ENCODE results near the gene OR6B1.

Gene OR6B1

GRCh38 chr7:144000020-144000419 lies at the start of gene OR6B1:
Gene OR6B1, plus strand, starts transcription at chr7:144000320. Its CDS starts 3,677 bp downstream, at chr7:144003997.
- no peak for DNase-seq (ENCODE audit: low spot score)

DNA sequence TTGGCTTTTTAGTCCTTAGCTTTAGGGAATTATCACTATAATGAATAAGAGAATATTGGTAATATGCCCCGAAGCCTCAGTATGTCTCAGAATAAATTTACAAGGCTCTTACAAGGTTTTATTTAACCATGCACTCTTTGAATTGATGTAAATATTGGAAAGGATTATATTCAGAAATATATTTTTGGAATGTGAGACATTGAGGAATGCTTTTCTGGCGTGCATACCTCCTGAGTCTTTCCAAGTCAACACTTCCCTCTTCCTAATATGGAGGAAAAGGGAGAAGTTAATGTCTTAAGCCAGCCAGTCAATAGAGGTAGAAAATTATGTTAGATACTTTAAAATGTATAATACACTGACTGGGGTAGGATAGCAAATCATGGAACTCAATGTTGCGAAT lies 46.7 kb upstream of the OR6B1 start:
- DNase-seq (ENCODE audit: low spot score) = no peak

DNA sequence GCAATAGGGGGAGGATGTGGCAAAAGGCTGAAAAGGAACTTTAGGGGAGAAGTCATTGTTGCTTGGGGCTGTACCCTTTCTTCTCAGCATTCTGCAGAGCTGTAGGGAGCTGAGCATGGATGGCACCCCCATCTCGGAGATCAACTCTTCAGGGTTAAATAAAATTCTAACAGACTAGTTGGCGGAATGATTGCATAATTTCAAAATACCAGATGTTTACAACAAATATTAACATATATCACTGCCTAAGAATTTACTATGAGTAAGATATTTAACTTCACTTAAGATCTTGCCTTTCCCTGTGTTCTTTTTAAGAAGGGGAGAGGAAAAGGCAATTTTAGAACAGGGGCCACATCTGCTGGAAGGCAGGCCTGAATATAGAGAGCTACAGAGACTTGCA lies 46.0 kb upstream of the OR6B1 start:
- no peak for DNase-seq (ENCODE audit: low spot score)

GRCh38 chr7:143954544-143954943 lies 45.6 kb upstream of the OR6B1 start, which contains the start of gene OR2F1:
Gene OR2F1, plus strand, starts transcription at chr7:143954844. Its CDS starts 5,127 bp downstream, at chr7:143959971.
- DNase-seq (ENCODE audit: low spot score) = no peak

DNA sequence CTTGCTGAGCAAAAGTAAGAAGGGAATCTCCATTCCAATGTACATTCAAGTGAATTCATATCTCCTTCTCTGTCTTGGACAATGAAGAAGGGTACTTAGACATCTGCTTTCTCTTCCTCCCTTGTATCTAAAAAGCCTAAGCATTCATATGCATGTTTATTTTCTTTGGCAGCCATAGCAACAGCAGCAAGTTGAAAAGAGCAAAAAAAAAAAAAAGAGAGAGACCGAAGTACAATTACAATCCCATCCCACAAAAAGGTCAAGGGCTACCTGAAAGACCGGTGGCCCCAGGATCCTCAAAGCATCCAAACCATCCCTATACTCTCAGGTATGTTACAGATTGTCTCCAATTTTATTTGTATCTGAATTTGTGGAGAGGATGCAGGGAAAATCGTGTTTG lies 41.3 kb upstream of the OR6B1 start:
- DNase-seq (ENCODE audit: low spot score) = no peak

- DNase-seq (ENCODE audit: low spot score) = no peak
Measured at GRCh38 chr7:143960813-143961610, 39.1 kb upstream of the OR6B1 start.

GRCh38 chr7:143965280-143965679 lies 34.8 kb upstream of the OR6B1 start:
- no peak for DNase-seq (ENCODE audit: low spot score)

GRCh38 chr7:143967398-143967797 lies 32.7 kb upstream of the OR6B1 start:
- DNase-seq (ENCODE audit: low spot score) = no peak

- DNase-seq (ENCODE audit: low spot score) = no peak
Measured at GRCh38 chr7:143973870-143974416, 26.2 kb upstream of the OR6B1 start.

- no peak for DNase-seq (ENCODE audit: low spot score)
Measured at GRCh38 chr7:143974459-143974858, 25.7 kb upstream of the OR6B1 start.

GRCh38 chr7:143975617-143976016 lies 24.5 kb upstream of the OR6B1 start:
- DNase-seq (ENCODE audit: low spot score) = no peak

- DNase-seq (ENCODE audit: low spot score) = no peak
Measured at GRCh38 chr7:143978585-143978984, 21.5 kb upstream of the OR6B1 start.

DNA sequence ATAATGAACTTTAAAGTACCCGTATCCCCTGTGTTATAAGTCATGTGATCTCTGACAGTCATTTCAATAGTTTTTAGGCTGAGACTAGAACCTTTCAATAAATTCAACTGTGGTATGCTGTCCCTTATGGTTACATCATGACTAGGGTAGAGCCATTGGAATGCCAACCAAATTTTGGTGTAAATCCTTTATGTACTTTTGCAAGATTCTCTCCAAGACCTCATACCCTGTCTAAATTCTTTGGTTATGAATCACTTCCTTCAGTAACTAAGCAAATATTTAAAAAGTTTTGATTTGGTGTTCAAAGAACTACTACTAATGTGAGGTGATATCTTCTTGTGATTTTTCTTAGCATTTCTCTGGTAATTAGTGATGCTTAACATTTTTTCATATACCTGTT lies 20.8 kb upstream of the OR6B1 start:
- DNase-seq (ENCODE audit: low spot score) = peak; percentile 50

DNA sequence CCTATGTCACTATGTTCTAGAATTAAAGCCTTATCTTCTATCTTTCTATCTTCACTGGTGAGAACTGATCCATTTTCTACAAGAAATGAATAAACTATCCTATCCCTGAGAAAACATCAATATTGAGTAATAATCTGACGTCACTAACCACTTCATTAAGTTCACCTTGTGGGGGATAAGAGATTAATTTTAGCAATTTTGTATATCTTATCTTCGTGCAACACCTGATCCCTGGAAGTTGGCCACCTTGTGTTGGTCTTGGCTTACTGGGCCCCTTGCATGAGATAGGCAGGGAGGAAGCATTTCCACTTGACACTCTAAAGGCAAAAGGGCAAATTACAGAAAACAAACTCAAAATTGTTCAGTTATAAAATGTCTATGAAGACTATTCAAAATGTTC lies 20.1 kb upstream of the OR6B1 start:
- DNase-seq (ENCODE audit: low spot score) = no peak

- no peak for DNase-seq (ENCODE audit: low spot score)
Measured at GRCh38 chr7:143980746-143981510, 19.2 kb upstream of the OR6B1 start.

DNA sequence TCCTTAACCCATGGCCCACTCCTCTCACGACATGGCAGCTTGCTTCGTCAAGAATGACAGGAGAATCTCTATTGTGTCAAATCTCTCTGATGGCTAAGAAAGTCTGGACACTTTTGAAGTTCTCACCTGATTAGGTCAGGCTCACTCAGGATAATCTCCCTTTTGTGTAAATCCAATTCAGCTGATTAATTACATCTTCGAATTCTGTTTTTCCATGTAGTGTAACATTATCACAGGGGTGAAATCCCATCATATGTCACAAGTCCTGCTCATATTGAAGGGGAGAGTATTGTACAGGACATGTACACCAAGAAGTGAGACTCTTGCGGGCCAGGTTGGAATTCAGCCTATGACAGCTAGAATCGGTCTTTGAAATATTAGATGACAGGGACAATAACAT lies 16.2 kb upstream of the OR6B1 start:
- no peak for DNase-seq (ENCODE audit: low spot score)

DNA sequence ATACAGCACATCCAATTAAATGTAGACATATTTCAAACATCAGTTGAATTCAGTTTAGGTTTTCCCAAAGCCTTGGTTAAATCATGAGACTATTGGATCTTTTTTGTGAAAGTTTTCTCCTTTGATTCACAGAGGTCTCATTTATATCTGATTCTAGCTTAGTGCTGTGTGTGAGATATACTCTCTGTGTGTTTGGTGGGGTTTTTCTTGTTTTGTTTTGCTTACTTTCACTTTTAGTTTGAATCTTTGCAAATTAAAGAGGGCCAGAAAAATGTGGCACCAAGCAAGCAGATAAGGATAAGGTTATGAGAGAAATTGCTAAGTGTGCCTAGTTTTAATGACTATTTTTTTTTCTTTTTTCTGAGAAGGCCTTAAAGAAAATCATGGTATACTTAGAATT lies 12.6 kb upstream of the OR6B1 start:
- DNase-seq (ENCODE audit: low spot score) = no peak

DNA sequence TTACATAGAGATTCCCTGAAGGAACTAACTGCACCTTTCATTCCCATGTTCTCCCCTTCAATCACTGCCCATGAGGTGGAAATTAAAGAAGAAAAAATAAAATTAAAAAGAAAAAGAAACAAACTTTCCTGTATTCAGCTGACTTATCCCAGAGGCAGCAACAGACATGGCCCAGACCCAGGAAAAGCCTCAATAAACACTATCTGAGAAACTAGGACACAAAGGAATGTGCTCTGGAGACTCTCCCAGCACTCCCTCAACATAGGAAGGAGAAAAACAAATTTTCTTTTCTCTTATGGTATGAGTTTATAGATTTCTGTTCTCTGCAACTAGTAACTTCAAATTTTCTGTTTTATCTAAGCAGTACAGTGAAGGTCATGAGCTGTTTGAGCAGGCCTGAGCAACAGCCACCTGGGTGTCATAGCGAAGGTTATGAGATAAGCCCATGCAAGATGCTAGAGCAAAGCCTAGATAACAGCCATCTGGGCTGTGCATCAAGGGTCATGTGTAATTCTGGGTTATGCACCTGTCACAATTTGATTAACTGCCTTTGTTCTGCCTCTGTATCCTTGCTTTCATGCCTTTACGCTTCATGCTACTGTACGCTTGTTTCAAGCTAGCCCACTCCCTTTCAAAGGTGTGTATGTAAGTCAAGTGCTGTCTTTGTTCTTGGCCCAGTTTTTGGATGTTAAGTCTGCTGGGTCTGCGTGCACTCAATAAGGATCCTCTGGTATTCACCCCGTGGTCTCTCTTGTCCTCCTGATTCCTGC lies 11.0 kb upstream of the OR6B1 start:
- no peak for DNase-seq (ENCODE audit: low spot score)

- DNase-seq (ENCODE audit: low spot score) = no peak
Measured at GRCh38 chr7:143992670-143993069, 7.5 kb upstream of the OR6B1 start.

- no peak for DNase-seq (ENCODE audit: low spot score)
Measured at GRCh38 chr7:143993924-143994323, 6.2 kb upstream of the OR6B1 start.

DNA sequence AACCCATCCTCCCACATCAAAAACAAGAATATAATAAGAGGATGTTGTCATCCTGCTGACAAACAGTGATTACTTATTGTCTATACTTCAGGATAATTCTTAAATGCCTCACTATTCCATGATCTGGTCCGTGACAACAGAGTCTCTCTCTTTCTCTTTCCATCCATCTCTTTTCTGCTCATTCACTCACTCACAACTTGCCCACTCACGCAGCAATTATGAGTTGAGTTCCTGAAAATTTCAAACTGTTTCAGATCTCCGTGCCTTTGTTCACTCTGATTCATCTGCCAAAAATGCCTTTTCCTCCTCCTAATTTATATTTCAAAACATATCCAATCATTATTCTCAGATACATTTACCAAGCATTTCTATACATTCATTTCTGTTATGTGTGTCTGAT lies 1.4 kb downstream of the OR6B1 start:
- DNase-seq (ENCODE audit: low spot score) = no peak

GRCh38 chr7:144004703-144005102 lies 4.6 kb downstream of the OR6B1 start:
- DNase-seq (ENCODE audit: low spot score) = no peak
